Fibroblast of mammary gland (primary cell): ENCODE results near the gene GATA3.

ENCODE experiments used
- DNase-seq: peaks from one replicate; pipeline ENCODE4 v3.0.0-alpha.2; 2010; ENCODE audit warnings: low read depth
- H3K4me3 ChIP-seq: 2 replicates; pipeline ENCODE4 v1.5.1; 2011; ENCODE audit warnings: low read depth, mild to moderate bottlenecking, low read length, moderate library complexity; ENCODE audit not compliant: control insufficient read depth
- CTCF ChIP-seq: conservative IDR thresholded peaks from 2 replicates; pipeline ENCODE4 v1.5.1; 2011; ENCODE audit warnings: low read depth, low read length, inconsistent platforms; ENCODE audit not compliant: control insufficient read depth, insufficient read depth

The GATA3 gene

GRCh38 chr10:8051851-8052257 is 2.6 kb upstream of the GATA3 start:
- no peak overlapping the region for H3K4me3 ChIP-seq
- TF ChIP-seq CTCF, result no peak

GRCh38 chr10:8052341-8052955 is 2.0 kb upstream of the GATA3 start:
- H3K4me3 ChIP-seq, result no peak overlapping the region
- no peak for TF ChIP-seq CTCF
- DNase-seq, result no peak

More at GRCh38 chr10:8051851-8052257, 2.6 kb upstream of the GATA3 start:
- no peak for DNase-seq

- no peak overlapping the region for H3K4me3 ChIP-seq
- DNase-seq, result no peak
- no peak for TF ChIP-seq CTCF
These were observed 1.5 kb upstream of the GATA3 start for GRCh38 chr10:8052956-8053445.

GRCh38 chr10:8053446-8054243 is 843 bp upstream of the GATA3 start:
- peak overlapping the region; percentile 18 for H3K4me3 ChIP-seq
- peak; percentile 45 for TF ChIP-seq CTCF
- DNase-seq, result peak; percentile 60

- no peak for DNase-seq
- H3K4me3 ChIP-seq, result peak overlapping the region; percentile 18
- TF ChIP-seq CTCF, result no peak
These were observed 319 bp upstream of the GATA3 start for GRCh38 chr10:8054244-8054493.

GRCh38 chr10:8055420-8056349 is 1.2 kb downstream of the GATA3 start:
- DNase-seq, result no peak
- TF ChIP-seq CTCF, result no peak
- no peak overlapping the region for H3K4me3 ChIP-seq
